NT2/D1 (cell line): ENCODE measurements around the gene TFCP2L1.

Experiments
- SUZ12 ChIP-seq: IDR thresholded peaks from 2 replicates; pipeline ENCODE4 v1.6.1; 2011; ENCODE audit not compliant: insufficient read length, insufficient read depth; ENCODE audit errors: extremely low read depth
- ZNF274 ChIP-seq: IDR thresholded peaks from 2 replicates; pipeline ENCODE4 v1.6.1; 2011; ENCODE audit warnings: mild to moderate bottlenecking, low read depth, low read length

DNA sequence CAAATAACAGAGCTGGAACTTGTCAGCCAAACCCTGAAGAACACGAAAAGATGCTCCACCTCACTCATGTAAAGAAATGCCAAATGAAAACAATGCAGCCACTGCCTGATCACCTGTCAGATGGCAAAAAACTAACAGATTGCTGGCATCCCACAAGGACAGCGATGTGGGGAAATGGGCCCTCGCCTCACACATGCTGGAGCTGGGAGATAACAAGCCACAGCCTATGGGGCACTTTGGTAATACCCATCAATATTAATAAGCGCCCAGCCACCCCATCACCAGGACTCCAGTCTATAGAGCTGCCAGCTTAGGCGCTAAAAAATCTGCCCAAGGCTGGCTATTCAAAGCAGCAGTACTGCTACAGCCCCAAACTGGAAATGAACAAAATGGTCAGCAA lies 27.0 kb downstream of the TFCP2L1 start:
- no peak for TF ChIP-seq SUZ12
- TF ChIP-seq ZNF274, result no peak
